C4-2B (cell line): ENCODE measurements around the gene KRT76.
A peak's percentile ranks its signal among the peaks of the same experiment; 100 is the strongest.

Experiments used
- H3K27ac ChIP-seq: fragments of 450-650 bp; 2 replicates; pipeline ENCODE4 v1.5.1; 2017
- ZFX ChIP-seq: fragments of 450-650 bp; IDR thresholded peaks from 2 replicates; pipeline ENCODE4 v1.6.1; 2017
- TF ChIP-seq, protein P1 (sequence below): fragments of 450-650 bp; conservative IDR thresholded peaks from 2 replicates; pipeline ENCODE4 v1.5.1; 2017; ENCODE audit warnings: mild to moderate bottlenecking

KRT76 gene

DNA sequence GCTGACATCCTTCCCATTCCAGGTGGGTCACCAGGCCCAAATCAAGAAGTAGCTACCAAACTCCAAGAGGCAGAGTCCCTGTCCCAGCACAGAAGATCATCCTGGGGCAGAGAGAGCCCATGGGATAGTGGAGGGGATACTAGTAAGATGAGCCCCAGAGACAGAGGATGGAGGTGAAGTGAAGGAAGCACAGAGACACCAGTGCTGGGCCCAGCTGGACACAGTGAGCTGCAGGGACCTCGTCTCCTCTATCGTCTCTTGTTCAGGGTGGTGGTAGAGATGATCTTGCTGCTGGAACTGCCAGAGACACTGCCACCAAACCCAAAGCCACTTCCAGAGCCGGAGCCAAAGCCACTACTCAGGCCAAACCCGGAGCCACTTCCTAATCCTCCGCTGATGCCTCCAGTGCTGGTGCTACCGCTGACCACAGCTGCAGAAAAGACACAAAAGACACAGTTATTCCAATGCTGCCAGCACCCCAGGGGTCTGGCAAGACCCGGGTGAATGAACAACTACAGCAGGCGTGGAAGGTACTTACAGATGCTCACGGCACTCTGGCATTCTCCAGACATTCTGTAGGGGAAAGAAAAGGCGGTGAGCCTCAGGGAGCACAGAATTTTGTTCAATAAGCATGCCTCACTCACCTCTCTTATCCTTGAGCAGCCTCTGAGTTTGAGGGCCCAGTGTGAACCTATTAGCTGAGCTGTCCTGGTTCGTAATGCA, 29.8 kb upstream of the KRT76 start:
- TF ChIP-seq, protein P1, sequence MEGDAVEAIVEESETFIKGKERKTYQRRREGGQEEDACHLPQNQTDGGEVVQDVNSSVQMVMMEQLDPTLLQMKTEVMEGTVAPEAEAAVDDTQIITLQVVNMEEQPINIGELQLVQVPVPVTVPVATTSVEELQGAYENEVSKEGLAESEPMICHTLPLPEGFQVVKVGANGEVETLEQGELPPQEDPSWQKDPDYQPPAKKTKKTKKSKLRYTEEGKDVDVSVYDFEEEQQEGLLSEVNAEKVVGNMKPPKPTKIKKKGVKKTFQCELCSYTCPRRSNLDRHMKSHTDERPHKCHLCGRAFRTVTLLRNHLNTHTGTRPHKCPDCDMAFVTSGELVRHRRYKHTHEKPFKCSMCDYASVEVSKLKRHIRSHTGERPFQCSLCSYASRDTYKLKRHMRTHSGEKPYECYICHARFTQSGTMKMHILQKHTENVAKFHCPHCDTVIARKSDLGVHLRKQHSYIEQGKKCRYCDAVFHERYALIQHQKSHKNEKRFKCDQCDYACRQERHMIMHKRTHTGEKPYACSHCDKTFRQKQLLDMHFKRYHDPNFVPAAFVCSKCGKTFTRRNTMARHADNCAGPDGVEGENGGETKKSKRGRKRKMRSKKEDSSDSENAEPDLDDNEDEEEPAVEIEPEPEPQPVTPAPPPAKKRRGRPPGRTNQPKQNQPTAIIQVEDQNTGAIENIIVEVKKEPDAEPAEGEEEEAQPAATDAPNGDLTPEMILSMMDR = no peak
- no peak for TF ChIP-seq ZFX
- H3K27ac ChIP-seq = no peak overlapping the region

DNA sequence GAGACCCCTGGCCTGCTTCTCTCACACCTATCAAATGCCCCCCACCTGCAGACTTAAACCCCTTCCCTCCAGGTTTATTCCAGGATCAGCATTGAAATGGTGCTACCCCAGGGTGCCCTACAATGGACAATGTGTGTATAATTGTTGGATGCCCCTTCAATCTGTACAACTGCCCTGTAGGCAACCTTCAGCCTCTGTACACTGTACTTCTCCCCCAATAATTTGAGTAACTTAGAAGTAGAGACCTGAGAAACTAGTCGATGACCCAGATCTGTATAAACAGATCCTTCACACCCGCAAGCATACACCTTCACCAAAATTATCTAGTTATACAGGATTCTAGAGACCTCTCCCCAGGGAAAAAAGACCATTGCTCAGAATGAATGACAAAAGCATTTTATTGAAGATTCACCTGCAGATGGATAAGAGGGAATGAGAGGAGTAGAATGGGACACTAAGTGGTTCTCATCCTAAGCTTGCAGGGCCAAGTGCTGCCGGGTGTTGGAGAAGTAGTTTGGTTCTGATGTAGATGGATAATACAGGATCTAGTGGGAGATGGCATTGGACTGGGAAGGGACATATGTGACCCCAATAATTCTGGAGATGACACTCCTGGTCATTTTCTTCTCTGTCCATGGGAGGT, 29.1 kb upstream of the KRT76 start:
- TF ChIP-seq, protein P1 = no peak
- no peak for TF ChIP-seq ZFX
- H3K27ac ChIP-seq = no peak overlapping the region

DNA sequence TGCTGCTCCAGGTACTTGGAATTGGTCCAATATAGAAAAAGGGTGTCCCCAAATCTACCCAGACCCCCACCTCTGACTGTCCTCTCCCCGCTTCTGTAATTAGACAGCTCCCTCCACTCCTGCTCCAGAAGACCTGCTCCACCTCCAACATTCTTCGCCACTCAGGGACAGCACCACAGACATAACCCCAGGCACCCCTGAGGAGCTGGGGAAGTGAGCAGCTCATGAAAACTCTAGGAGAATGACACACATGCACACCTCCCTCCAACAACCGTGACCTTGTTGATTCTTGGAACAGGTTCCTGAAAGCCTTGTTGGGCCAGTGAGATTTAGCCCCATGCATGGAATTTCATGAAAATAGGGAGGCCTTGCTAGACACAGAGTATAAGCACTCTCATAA, 28.6 kb upstream of the KRT76 start:
- TF ChIP-seq ZFX = no peak
- TF ChIP-seq, protein P1 = no peak
- H3K27ac ChIP-seq = no peak overlapping the region

DNA sequence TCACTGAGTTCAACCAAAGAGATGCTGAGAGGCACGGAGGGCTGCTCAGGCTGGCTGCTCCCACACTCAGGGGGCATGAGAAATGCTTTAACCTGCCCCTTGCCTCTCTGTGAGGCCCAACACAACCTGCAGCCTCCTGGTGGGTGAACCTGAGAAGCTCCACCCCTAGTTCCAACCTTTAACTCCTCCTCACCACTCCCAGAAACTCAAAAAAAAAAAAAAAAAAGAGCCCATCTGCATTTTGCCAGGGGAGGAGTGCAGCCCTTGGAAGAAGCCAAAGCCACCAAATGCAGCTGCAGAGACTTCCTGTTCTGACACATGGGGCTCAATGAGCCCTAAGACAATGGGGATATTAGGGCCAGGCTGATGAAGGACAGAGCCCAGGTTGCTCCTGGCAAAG, 27.9 kb upstream of the KRT76 start:
- TF ChIP-seq, protein P1 = no peak
- no peak for TF ChIP-seq ZFX
- no peak overlapping the region for H3K27ac ChIP-seq

DNA sequence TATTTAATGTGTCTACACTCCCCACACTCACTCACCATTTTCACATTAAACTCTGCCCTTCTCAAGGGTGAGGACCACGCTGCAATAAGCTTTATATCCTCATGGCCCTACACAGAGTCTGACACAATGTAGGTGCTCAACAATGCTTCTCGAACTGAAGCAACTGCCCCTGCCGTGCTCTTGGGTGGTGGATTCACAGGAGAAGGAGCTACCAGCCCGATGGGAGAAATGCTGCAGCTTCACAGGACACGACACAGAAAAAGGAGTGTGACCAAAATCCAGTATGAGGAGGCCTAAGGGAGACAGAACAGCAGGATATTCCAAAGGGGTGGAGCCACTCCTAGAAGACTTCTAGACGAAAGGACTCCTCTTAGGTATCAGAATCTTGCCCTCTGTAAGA, 25.3 kb upstream of the KRT76 start:
- TF ChIP-seq, protein P1 = no peak
- TF ChIP-seq ZFX = no peak
- no peak overlapping the region for H3K27ac ChIP-seq

DNA sequence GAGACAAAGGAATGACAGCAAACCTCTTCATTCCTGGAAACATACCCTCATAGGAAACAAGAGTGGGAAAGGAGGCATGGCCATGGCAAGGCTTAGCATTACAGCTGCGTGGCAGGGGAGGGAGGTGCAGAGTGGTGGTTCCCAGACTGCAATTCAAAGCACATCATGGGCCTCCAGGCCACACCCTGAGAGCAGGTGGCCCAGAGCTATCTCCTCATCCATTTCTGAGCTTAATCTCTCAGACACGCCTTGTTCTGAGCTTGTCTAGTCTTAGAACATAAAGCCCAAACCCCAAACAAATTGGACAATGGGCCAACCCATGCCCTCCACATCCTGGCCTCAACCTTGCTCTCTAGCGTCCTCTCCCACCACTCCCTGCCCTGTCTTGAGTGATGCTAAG, 24.6 kb upstream of the KRT76 start:
- peak overlapping the region; percentile 65 for H3K27ac ChIP-seq
- TF ChIP-seq, protein P1 = no peak
- no peak for TF ChIP-seq ZFX

DNA sequence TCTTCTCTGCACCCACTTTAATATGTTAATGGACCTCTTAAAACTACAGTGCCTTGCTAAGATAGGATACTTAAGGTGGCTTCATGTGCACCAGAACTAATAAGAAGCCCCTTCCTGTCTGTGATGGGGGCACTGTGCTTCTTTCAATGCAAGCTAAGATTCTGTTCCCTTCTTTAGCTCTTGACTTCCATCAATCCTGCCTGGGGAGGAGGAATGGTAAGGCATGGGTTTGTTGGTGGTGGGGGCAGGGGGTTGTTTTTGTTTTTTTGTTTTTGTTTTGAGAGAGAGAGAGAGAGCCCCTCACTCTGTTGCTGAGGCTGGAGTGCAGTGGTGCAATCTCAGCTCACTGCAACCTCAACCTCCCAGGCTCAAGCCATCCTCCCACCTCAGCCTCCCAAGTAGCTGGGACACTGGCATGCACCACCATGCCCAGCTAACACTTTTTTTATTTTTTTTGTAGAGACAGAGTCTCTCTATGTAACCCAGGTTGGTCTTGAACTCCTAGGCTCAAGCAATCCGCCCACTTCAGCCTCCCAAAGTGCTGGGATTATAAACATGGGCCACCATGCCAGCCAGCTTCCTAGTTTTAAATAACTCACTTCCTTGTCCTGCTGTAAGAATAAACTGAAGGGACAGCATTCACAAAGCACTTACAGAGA, 23.2 kb upstream of the KRT76 start:
- H3K27ac ChIP-seq = peak overlapping the region; percentile 65
- no peak for TF ChIP-seq ZFX
